ENCODE results near the gene TPBGL.

- TF ChIP-seq CTCF (IDR thresholded peaks at IDR 0.05; ENCODE audit: extremely low read depth in 1 of 2, insufficient read depth in 1 of 2, low read depth in 1 of 2, low read length in 2 of 2), result no peak
- TF ChIP-seq POLR2A (IDR thresholded peaks at IDR 0.05; ENCODE audit: low read depth, low read length), result no peak
- TF ChIP-seq JUN (IDR thresholded peaks at IDR 0.05; ENCODE audit: borderline replicate concordance, insufficient read depth, insufficient read length, low read depth), result no peak
These were observed 44.1 kb upstream of the TPBGL start for GRCh38 chr11:75196426-75196825.

All from endothelial cell of umbilical vein (primary cell).